RPMI7951 (cell line): ENCODE data around the gene EML3. TPM values are rescaled to one million over a fixed set of nuclear protein-coding genes. Genes with fewer than 3 reads are reported as not detected.
"Not testable (repeated sequence)": the region's sequence is repeated elsewhere in the genome, so short reads cannot be mapped to it uniquely, and the experiment has no call there.

Experiments
- DNase-seq: peaks from one replicate; pipeline ENCODE4 v3.0.0-alpha.2; 2012; ENCODE audit warnings: low read depth
- total RNA-seq: library from RNA; depleted of rRNA; stranded (reverse); fragments of >200 nt; shearing (Covaris generic); gene quantifications from 2 replicates; pipeline ENCODE4 v1.2.3, GENCODE V29; 2014; rRNA removed

EML3 gene, protein sequence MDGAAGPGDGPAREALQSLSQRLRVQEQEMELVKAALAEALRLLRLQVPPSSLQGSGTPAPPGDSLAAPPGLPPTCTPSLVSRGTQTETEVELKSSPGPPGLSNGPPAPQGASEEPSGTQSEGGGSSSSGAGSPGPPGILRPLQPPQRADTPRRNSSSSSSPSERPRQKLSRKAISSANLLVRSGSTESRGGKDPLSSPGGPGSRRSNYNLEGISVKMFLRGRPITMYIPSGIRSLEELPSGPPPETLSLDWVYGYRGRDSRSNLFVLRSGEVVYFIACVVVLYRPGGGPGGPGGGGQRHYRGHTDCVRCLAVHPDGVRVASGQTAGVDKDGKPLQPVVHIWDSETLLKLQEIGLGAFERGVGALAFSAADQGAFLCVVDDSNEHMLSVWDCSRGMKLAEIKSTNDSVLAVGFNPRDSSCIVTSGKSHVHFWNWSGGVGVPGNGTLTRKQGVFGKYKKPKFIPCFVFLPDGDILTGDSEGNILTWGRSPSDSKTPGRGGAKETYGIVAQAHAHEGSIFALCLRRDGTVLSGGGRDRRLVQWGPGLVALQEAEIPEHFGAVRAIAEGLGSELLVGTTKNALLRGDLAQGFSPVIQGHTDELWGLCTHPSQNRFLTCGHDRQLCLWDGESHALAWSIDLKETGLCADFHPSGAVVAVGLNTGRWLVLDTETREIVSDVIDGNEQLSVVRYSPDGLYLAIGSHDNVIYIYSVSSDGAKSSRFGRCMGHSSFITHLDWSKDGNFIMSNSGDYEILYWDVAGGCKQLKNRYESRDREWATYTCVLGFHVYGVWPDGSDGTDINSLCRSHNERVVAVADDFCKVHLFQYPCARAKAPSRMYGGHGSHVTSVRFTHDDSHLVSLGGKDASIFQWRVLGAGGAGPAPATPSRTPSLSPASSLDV
- total RNA-seq: 7.1 and 13.8 TPM in 2 replicates

DNA sequence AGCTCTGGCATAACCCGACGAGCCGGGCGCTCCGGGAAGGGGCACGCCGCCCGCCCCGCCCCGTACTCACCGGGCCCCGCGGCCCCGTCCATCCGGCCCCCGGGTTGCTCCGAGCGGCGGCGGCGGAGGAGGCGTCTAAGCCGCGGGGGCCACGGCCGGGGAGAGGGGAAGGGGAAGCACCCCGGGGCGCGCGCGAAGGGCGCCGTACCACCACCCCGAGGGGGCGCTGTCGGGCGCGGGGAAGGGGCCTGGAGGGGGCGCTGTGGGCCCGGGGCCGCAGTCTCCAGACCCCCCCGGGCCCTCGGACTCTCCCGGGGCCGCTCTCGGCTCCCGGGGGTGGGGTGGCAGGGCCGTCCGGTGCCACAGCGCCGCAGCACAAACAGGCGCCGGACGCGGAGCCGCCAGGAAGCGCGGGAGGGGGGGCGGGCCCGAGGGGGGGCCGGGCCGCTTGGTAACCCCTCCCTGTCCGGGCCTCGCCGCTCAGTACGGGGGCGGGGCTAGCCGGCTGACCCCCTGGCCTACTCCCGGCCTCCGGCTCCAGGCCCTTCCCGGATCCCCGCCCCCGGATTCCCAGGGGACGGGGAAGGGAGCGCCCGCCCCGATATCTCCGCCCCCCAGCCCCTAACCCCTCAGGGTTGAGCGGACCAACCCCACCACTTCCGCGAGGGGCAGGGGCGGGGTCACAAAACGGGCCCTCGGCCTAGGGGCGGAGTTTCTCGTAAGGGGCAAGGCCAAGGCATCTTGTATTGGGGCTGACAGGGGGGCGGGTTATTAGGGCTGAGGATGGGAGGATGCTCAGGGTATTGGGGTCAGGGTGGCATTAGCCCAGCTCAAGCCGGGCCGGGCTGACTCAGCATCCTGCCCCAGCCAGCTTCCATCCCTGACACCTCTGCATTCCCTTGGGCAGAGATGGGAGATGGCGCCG lies at the start of gene EML3, which contains the start of gene ROM1:
Gene EML3, minus strand, starts transcription at position 410 of the 925 bp plus-strand sequence. Its CDS starts 318 bp downstream, at position 92.
Gene ROM1, plus strand, starts transcription at position 892 of the 925 bp plus-strand sequence. Its CDS starts 25 bp downstream, at position 917.
- peak; percentile 88 for DNase-seq

GRCh38 chr11:62656796-62657429 lies 44.3 kb upstream of the EML3 start:
- no peak for DNase-seq

- no peak for DNase-seq
Observed at GRCh38 chr11:62654297-62654696, 41.7 kb upstream of the EML3 start.

DNA sequence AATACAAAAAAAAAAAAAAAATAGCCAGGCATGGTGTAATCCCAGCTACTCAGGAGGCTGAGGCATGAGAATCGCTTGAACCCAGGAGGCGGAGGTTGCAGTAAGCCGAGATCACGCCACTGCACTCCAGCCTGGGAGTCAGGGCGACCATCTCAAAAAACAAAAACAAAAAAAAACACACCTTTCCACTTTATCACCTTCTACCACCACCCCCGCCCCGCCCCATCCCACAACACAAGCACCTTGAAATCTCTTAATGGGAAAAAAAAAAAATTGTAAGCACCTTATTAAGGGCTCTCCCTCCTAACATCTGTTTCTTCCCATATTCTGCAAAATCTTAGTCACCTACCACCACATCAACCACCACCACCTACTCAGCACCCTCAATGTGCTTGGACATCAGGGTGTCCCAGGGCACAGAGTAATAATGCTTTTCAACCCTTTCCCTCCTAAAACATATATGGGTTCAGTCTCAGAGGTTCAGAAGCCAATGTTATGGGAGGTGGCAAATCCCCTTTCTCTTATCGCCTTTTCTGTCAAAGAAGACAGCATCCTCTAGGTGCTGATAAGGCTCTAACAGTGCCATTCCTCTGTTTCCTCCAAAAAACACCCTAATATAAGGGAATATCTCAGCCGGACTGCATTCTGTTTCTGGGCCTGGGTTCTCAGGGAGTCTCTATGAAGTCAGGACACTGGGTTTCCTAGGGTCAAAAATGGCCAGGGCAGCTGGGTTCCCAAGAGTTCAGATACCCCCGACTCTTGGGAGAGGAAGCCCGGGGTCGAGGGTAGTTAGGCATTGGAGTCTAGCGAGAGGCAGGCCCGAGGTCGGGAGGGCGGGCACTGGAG lies 39.8 kb upstream of the EML3 start:
- no peak for DNase-seq

- not testable (repeated sequence) for DNase-seq
Observed at GRCh38 chr11:62650283-62650682, 37.7 kb upstream of the EML3 start.

DNA sequence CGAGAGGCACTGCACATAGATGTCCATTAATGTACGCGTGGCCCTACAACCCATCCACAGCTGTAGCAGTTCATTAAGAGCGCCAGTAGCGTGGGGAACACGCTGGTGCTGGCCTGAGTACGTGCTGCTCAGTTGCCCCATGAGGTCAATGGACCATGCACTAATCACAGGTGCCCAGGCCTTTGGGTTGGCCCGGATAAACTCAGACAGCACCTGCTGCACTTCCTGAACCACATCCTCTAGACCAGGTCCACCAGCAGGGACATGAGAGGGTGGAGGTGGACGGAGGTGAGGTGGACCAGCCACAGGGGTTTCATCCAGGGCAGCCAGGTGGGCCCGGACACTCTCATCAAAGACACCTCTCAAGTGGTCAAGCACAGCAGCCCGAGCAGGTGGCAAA lies 36.9 kb upstream of the EML3 start:
- no peak for DNase-seq

- no peak for DNase-seq
Observed at GRCh38 chr11:62648967-62649364, 36.4 kb upstream of the EML3 start.

DNA sequence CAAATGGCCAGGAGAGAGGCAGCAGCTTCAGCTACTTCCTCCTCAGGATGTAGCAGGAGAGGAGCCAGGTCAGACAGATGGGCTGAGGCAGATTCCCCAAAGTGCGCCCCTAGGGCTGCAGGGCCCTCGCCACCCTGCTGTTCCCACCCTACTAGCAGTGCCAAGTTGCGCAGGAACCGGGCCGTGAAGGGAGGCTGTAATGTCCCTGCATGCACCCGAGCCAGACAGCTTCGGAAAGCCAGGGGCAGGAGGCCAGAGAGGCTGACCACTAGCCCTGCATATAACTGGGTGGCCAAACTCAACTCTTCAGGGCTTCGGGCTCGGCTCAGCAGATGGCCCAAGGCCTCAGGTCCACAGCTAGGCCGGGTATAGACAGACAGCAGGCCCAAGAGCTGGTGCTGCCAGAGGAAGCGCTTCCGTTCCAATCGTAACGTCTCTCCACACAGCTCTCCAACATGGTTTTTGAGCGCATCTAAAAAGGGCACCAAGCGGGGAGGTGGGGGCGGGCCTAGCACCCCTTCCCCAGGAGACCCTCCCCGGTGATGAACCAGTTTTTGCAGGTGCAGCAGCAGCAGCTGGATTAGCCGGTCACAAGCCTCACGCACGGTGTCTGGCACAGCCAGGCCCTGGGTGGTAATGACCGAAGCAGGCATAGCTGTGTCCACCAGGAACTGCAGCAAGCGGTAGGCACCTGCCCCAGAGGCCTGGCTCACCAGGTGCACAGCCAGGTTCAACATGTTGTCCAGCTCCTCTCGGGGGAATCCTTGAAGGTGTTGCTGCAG lies 35.8 kb upstream of the EML3 start:
- DNase-seq: no peak

DNA sequence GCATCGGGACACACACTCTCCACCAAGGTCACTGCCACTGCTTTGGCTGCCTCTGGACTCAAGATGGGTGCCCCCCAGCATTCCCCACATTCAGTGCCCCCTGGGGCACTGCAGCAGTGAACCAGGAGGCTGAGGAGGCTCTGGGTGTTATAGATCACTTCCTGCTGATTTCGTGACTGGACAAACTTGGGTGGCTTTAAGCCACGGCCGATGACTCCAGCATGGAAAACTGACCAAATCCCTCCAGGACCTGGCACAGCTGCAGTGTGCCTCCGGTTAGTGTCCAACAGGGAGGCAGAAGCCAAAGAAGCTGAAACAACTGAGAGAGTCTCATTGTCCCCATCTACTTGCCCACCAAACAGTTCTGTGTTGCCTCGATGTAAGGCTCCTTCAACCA lies 35.0 kb upstream of the EML3 start:
- peak; percentile 21 for DNase-seq

DNA sequence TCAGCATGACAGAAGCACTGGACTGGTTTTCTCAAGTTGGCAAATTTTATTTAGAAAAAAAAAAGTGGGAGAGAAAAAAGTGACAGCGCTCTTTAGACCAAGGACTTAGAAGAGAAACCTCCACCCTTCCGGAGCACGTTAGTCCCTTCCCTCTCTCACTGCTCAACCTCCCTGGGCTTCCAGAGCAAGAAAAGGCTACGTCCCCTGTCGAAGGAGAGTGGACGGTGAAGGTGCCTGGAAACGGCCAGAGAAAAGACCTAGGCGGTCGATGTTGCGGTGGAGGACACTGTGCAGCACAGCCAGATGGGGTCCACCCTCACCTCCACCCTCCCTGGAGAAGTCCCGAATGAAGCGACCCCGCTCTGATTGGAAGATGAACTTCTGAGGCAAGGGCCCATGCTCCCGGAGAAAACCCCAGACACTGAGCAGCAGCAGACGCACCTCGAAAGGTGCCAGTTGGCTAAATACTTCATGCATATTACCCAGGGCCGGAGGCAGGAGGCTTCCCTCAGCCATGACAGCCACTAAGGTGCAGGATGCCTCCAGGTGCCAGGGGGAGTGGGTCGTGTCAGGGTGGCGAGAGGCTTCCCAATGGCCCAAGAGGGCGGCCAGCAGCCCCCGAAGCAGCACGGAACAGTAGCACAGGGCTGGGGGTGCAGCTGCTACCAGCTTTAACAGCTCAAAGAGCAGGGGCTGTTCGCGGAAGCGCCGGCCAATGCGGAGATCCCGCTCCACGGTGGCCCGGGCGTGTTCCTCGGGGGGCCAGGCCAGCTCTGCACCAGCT lies 34.4 kb upstream of the EML3 start:
- no peak for DNase-seq

DNA sequence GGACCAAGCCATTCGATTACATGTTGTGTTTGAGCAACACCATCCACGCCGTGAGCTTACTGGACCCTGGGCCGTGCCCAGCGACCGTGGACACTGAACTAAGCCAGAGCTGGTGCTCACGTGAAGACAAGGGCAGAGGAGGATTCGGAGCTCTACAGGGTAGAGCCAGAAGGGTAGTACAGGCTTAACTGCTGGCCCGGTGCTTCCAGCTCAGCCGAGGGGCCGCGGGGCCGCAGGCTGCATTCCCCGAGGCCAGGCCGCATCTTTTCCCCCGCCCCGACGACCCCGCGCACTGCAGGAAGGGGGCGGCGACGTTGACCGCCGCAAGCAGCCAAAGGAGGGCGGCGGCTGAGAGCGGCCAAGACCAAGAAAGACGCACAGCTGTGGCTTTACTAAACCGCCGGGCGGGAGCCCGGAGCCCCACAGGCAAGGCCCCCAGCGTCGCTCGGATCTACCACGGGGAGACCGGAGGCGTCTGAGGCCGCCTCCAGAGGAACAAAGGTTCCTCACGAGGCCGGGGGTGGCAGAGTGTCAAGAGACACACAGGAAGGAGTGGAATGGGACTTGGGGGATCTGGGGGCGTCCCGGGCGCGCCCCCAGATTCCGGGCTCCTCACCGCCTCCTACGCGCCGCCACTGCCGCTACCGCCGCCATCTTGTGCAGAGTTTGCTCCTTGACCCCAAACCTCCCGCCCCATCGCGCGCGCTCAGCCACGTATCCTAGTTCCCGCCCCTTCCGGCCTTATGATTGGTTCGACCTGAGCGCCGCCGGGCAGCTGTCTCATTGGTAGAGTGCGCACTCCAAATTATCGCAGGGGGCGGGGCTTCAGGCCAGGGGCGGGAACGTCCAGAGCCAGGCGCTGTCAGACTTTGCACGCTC lies 33.6 kb upstream of the EML3 start, which contains the start of gene GANAB:
Gene GANAB, minus strand, starts transcription at position 668 of the 879 bp plus-strand sequence. Its CDS starts 14 bp downstream, at position 654.
- peak; percentile 97 for DNase-seq

GRCh38 chr11:62645671-62645945 lies 33.0 kb upstream of the EML3 start:
- no peak for DNase-seq

DNA sequence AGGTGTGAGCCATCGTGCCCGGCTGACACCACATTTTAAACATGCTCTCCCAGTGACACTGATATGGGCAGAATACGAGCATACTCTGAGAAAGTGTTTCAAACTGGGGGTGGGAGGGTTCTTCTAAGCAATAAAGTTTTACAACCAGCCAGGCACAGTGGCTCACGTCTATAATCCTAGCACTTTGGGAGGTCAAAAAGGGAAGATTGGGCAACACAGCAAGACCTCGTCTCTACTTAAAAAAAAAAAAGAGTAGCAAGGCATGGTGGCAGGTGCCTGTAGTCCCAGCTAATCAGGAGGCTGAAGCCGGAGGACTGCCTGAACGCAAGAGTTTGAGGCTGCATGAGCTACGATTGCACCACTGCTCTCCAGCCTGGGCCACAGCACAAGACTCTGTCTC lies 31.6 kb upstream of the EML3 start:
- DNase-seq: no peak

- DNase-seq: no peak
Observed at GRCh38 chr11:62632492-62632891, 19.9 kb upstream of the EML3 start.

DNA sequence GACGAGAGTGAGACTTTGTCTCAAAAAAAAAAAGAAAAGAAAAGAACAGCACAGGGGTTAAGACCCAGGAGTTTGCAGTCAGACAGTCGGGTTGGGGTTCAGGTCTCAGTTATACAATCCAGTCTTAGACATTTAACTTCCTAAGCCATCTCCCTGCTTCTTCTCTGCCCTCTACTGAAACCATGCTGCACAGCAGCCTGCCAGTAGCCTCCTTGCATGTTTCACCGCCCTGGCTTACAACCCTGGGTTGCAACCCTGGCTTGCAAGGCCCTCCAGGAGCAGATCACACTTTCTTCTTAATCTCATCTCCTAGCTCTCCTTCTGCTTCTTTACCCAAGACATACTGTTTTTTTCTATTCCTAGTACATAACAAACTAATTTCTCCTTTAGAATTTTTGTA lies 15.1 kb upstream of the EML3 start:
- DNase-seq: no peak

GRCh38 chr11:62622476-62623089 lies 10.0 kb upstream of the EML3 start:
- DNase-seq: no peak
